Tibial nerve (tissue), 4 donors: ENCODE data around the gene NNAT.

Source experiments
- EP300 ChIP-seq, 2 donors: sonication (generic); formaldehyde crosslinking; IDR thresholded peaks; one replicate each; pipeline ENCODE4 v1.6.1; 2017; ENCODE audit warnings: antibody characterized with exemption in 2 of 2, mild to moderate bottlenecking in 1 of 2
- POLR2A ChIP-seq, 2 donors: fragments of 450-650 bp; IDR thresholded peaks; one replicate each; pipeline ENCODE4 v1.6.1; 2017; ENCODE audit warnings: antibody characterized with exemption in 2 of 2, mild to moderate bottlenecking in 2 of 2, moderate library complexity in 2 of 2
- TF ChIP-seq, protein P1 (sequence below), 5 experiments: fragments of 200-600 bp in 3 of 5; fragments of 450-650 bp in 2 of 5; sonication (generic) in 3 of 5; IDR thresholded peaks; one replicate each; pipeline ENCODE4 v1.5.1; 2016 to 2019; ENCODE audit warnings: antibody characterized with exemption in 5 of 5, mild to moderate bottlenecking in 3 of 5, moderate library complexity in 2 of 5

DNA sequence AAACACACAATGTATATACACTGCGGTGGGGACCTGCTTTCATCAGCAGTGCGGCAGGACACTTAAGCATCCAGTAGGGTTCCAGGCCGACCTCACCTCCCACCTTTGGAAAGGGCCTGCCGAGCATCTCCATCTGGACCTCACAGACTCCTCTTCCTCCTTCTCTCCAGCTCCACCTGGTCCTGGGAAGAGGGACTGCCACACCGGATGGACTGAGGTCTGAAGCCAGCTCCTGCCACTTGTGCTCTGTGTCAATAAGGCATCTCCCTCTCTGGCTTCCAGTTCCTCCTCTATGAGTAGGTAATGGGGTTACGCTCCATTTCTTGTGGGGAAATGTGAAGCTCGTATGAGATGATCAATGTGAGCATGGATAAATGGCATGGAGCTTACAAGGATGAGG lies 19.1 kb upstream of the NNAT start:
- TF ChIP-seq POLR2A (IDR thresholded peaks at IDR 0.05) (no peak), EP300 (IDR thresholded peaks at IDR 0.05) (no peak)
- TF ChIP-seq, protein P1, sequence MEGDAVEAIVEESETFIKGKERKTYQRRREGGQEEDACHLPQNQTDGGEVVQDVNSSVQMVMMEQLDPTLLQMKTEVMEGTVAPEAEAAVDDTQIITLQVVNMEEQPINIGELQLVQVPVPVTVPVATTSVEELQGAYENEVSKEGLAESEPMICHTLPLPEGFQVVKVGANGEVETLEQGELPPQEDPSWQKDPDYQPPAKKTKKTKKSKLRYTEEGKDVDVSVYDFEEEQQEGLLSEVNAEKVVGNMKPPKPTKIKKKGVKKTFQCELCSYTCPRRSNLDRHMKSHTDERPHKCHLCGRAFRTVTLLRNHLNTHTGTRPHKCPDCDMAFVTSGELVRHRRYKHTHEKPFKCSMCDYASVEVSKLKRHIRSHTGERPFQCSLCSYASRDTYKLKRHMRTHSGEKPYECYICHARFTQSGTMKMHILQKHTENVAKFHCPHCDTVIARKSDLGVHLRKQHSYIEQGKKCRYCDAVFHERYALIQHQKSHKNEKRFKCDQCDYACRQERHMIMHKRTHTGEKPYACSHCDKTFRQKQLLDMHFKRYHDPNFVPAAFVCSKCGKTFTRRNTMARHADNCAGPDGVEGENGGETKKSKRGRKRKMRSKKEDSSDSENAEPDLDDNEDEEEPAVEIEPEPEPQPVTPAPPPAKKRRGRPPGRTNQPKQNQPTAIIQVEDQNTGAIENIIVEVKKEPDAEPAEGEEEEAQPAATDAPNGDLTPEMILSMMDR (IDR thresholded peaks at IDR 0.05) = no peak
